ENCODE measurements around the gene S1PR1. TPM values are rescaled to one million over a fixed set of nuclear protein-coding genes. Genes with fewer than 3 reads are reported as not detected.

S1PR1 gene
- total RNA-seq, 1 experiment from 2014 or later, result not detected

DNA sequence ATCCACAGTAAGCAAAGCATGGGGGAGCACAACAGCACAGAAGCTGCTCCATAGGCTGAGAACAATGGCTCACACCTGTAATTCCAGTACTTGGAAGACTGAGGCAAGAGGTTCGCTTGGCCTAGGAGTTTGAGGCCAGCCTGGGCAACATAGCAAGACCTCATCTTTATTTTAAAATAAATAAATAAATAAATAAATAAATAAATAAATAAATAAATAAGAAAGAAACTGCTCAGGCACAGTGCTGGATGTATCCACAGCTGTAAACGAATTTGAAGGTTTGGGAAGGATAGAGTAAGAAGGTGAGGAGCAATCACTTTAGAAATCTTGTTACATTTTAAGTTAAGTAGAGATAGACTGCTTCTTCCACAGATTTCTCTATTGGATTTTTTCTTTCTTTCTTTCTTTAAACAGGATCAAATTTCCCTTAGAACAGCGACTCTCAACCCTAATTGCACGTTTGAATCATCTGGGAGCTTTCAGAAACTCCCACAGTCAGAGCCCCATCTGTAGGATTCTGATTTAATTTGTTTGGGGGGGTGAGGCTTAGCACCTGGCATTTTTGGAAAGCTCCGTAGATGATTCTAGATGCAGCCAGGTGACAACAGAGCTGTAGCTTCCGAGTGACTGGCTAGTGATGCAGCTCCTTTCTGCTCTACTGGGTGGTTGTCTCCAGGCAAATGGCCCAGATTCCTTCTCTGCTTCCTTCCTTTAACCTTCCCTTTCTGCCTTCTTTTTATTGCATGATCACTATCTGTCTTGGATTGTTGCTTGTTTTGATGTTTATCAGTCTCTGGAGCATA is 53.5 kb downstream of the S1PR1 start:
- in situ Hi-C loops (cut with HindIII; ENCODE audit: low pct_unique_long_range_greater_than_20kb, low sequenced_read_pairs), result no loop called here

More for the DNA sequence above, 53.5 kb downstream of the S1PR1 start:
- DNase-seq (ENCODE audit: low read depth), result no peak

Other genes starting within 250 kb of the S1PR1 start
- gene DPH5, start 211.2 kb upstream of the S1PR1 start, total RNA-seq (2014; rRNA removed; shearing (Covaris generic); ENCODE audit: low replicate concordance), result 47.2 and 72.9 TPM in 2 replicates

Data from Caki2 (cell line).